Measurements from ENCODE around the gene AFDN. TPM values are rescaled to one million over a fixed set of nuclear protein-coding genes. Genes with fewer than 3 reads are reported as not detected.

AFDN gene
- total RNA-seq, 1 donor from 2014 or later, result 102 TPM

GRCh38 chr6:167842457-167842856 is 15.7 kb downstream of the AFDN start:
- no peak for FAIRE-seq
- Histone ChIP-seq H3K9me3 (ENCODE audit: insufficient read depth, low read depth, low read length) (no peaks in the 10 kb centered on the region), H2AFZ (ENCODE audit: low read depth, low read length) (no peak overlapping the region), H3K27me3 (ENCODE audit: insufficient read depth, low read length) (no peaks in the 10 kb centered on the region), H3K9ac (ENCODE audit: low read length) (no peak overlapping the region), H3K27ac (ENCODE audit: low read depth, low read length) (no peak overlapping the region), H3K4me1 (ENCODE audit: insufficient read depth, low read length) (no peaks in the 10 kb centered on the region), H3K36me3 (ENCODE audit: insufficient read depth, low read length) (no peaks in the 10 kb centered on the region), H3K4me3 (ENCODE audit: insufficient read depth, low read depth, low read length) (no peak overlapping the region), H3K4me2 (ENCODE audit: low read length) (no peak overlapping the region), H4K20me1 (ENCODE audit: insufficient read depth, low read length) (peaks cover 71% of the 10 kb centered on the region), H3K79me2 (ENCODE audit: insufficient read depth, low read length) (peaks cover 79% of the 10 kb centered on the region)
- Mint-ChIP-seq H3K9me3 (ENCODE audit: unreplicated experiment) (no peaks in the 10 kb centered on the region), H3K27ac (ENCODE audit: unreplicated experiment) (no peak overlapping the region), H3K4me1 (ENCODE audit: low read depth, unreplicated experiment) (peaks cover 15% of the 10 kb centered on the region), H3K4me3 (ENCODE audit: unreplicated experiment) (no peak overlapping the region), H3K27me3 (ENCODE audit: low read depth, unreplicated experiment) (no peaks in the 10 kb centered on the region), H3K36me3 (ENCODE audit: low read depth, unreplicated experiment) (no peaks in the 10 kb centered on the region)
- TF ChIP-seq EZH2 (IDR thresholded peaks at IDR 0.05; ENCODE audit: insufficient read depth, low read length) (no peak), CTCF (IDR thresholded peaks at IDR 0.05; ENCODE audit: insufficient read depth, low read depth, low read length) (no peak)
- no peak for DNase-seq (ENCODE audit: low read depth)

GRCh38 chr6:167843023-167843422 is 16.3 kb downstream of the AFDN start:
- Histone ChIP-seq H3K4me1 (ENCODE audit: insufficient read depth, low read length) (no peaks in the 10 kb centered on the region), H3K36me3 (ENCODE audit: insufficient read depth, low read length) (no peaks in the 10 kb centered on the region), H3K9ac (ENCODE audit: low read length) (no peak overlapping the region), H4K20me1 (ENCODE audit: insufficient read depth, low read length) (peaks cover 68% of the 10 kb centered on the region), H3K9me3 (ENCODE audit: insufficient read depth, low read depth, low read length) (no peaks in the 10 kb centered on the region), H3K4me3 (ENCODE audit: insufficient read depth, low read depth, low read length) (no peak overlapping the region), H2AFZ (ENCODE audit: low read depth, low read length) (no peak overlapping the region), H3K4me2 (ENCODE audit: low read length) (no peak overlapping the region), H3K27me3 (ENCODE audit: insufficient read depth, low read length) (no peaks in the 10 kb centered on the region), H3K27ac (ENCODE audit: low read depth, low read length) (no peak overlapping the region), H3K79me2 (ENCODE audit: insufficient read depth, low read length) (peaks cover 76% of the 10 kb centered on the region)
- no peak for TF ChIP-seq EZH2 (IDR thresholded peaks at IDR 0.05; ENCODE audit: insufficient read depth, low read length)
- no peak for FAIRE-seq
- no peaks in the 10 kb centered on the region for H3K27me3 Mint-ChIP-seq (ENCODE audit: low read depth, unreplicated experiment)
- H3K4me1 Mint-ChIP-seq (ENCODE audit: low read depth, unreplicated experiment), result peaks cover 21% of the 10 kb centered on the region
- no peaks in the 10 kb centered on the region for H3K9me3 Mint-ChIP-seq (ENCODE audit: unreplicated experiment)
- no peak overlapping the region for H3K27ac Mint-ChIP-seq (ENCODE audit: unreplicated experiment)
- no peak for DNase-seq (ENCODE audit: low read depth)
- H3K36me3 Mint-ChIP-seq (ENCODE audit: low read depth, unreplicated experiment), result no peaks in the 10 kb centered on the region
- no peak overlapping the region for H3K4me3 Mint-ChIP-seq (ENCODE audit: unreplicated experiment)

GRCh38 chr6:167845856-167846255 is 19.1 kb downstream of the AFDN start:
- Histone ChIP-seq H3K79me2 (ENCODE audit: insufficient read depth, low read length) (peaks cover 72% of the 10 kb centered on the region), H3K9me3 (ENCODE audit: insufficient read depth, low read depth, low read length) (no peaks in the 10 kb centered on the region), H3K4me2 (ENCODE audit: low read length) (no peak overlapping the region), H3K4me1 (ENCODE audit: insufficient read depth, low read length) (peaks cover 7% of the 10 kb centered on the region), H3K9ac (ENCODE audit: low read length) (no peak overlapping the region), H3K27ac (ENCODE audit: low read depth, low read length) (no peak overlapping the region), H4K20me1 (ENCODE audit: insufficient read depth, low read length) (peaks cover 46% of the 10 kb centered on the region), H3K36me3 (ENCODE audit: insufficient read depth, low read length) (no peaks in the 10 kb centered on the region), H3K27me3 (ENCODE audit: insufficient read depth, low read length) (no peaks in the 10 kb centered on the region), H2AFZ (ENCODE audit: low read depth, low read length) (no peak overlapping the region), H3K4me3 (ENCODE audit: insufficient read depth, low read depth, low read length) (no peak overlapping the region)
- Mint-ChIP-seq H3K9me3 (ENCODE audit: unreplicated experiment) (no peaks in the 10 kb centered on the region), H3K4me3 (ENCODE audit: unreplicated experiment) (no peak overlapping the region), H3K27ac (ENCODE audit: unreplicated experiment) (no peak overlapping the region), H3K4me1 (ENCODE audit: low read depth, unreplicated experiment) (peaks cover 40% of the 10 kb centered on the region), H3K36me3 (ENCODE audit: low read depth, unreplicated experiment) (no peaks in the 10 kb centered on the region), H3K27me3 (ENCODE audit: low read depth, unreplicated experiment) (no peaks in the 10 kb centered on the region)
- DNase-seq (ENCODE audit: low read depth) (no peak), FAIRE-seq (no peak)
- TF ChIP-seq EZH2 (IDR thresholded peaks at IDR 0.05; ENCODE audit: insufficient read depth, low read length) (no peak), CTCF (IDR thresholded peaks at IDR 0.05; ENCODE audit: insufficient read depth, low read depth, low read length) (no peak)

Data from astrocyte (in vitro differentiated cells and primary cell).